HG03097 (cell line): Measurements from ENCODE around the gene TRRAP.

Experiments
- ATAC-seq: cut with Tn5 transposase; IDR thresholded peaks from one replicate; pipeline ENCODE4 v1.9.1; 2021; ENCODE audit not compliant: unreplicated experiment, low FRiP score

Gene TRRAP

DNA sequence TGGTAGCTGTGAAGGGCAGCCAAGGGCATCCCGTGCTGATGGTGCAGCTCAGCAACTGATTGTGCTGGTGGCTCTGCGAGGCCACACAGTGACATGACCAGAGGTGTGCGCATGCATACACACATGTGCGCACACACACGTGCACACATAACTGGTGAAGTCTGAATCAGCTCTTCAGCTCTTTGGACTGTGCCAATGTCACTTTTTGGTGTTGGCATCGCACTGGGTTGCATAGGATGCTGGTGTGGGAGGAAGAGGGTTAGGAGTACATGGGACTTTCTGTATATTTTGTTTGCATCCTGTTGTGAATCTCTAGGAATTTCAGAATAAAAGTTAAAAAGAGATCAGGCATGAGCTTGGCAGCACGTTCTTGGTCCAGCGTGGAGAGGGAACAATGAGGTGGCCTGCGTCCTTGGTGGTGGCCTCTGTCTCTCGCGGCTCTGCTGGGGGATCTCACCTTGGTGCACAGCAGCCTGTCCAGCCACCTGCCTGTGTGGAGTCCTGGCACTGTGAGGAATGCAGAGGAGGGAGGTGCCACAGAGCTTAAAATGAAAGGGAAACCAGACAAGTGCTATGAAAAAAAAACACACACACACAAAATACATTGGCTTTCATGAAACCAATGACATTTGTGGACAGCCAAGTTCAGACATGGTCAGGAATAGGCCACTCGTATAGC lies 124.0 kb downstream of the TRRAP start:
- ATAC-seq, result no peak

DNA sequence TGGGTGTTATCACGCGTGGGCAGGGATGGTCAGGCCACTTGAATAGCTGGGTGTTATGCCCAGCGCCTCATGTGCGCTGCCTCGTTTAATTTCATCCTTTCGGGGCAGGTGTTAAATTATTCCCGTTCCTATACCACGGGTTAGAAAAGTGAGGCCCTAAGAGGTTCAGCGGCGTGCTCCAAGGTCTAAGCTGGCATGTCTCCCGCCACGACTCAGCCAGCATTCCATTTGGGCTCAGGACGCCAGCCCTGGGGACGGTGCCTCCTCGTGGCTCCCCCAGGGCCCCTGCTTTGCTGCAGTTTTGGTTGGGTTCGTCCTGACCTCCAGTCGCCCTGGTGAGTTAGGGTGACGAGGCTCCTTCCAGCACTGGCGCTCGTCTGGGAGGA lies 124.5 kb downstream of the TRRAP start:
- no peak for ATAC-seq

DNA sequence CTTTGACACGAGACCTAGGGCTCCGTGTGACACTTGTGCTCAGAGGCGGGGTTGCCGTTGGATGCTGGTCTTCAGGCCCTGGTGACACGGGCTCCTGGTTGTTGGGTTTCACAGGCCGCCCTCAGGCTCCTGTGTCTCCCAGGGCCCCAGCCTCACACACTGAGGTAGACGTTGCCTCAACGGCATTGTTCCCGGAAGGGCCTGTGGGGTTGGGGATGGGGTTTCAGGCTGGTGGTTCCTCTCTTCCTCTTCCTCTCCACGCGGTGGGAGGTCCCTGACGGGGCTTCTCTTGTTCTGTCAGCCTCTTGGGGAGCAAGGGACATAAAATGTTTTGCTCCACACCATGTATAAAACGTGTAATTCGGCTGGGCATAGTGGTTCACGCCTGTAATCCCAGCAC lies 125.1 kb downstream of the TRRAP start:
- no peak for ATAC-seq

DNA sequence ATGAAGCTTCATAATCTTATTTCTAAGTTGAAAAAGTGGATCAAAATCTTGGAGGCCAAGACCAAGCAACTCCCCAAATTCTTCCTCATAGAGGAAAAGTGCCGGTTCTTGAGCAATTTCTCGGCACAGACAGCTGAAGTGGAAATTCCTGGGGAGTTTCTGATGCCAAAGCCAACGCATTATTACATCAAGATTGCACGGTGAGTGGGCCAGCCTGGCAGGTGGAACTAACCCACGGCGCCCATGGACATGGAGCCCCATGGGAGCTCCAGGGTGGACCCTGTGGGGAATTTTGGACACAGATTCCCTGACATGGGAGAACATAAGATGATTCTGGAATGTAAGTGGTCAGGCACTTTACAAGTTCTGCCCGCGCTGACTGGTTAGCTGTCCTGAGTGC lies 125.9 kb downstream of the TRRAP start:
- ATAC-seq, result no peak

DNA sequence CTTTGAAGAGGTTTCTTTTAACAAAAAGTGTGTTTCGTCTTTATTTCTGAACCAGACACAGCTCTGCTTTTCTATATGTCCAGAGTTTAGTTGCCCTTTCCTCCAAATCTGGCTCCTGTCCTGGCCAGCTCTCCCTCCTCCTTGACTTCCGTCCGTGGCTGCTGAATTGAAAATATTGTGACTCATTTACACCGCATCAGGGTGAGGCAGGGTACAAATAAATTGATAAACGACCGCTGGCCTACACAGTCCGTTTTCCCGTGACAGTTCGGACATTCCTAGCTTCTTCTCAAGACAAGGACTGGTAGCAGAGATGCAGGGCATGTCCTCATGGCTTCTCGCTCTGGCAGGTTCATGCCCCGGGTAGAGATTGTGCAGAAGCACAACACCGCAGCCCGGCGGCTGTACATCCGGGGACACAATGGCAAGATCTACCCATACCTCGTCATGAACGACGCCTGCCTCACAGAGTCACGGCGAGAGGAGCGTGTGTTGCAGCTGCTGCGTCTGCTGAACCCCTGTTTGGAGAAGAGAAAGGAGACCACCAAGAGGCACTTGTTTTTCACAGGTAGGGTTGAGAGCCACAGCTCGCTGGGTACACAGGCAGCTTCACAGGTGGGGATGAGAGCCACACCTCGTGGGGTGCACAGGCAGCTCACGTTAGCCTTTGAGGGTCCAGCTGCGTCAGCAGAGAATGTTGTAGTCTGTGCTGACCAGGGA lies 126.6 kb downstream of the TRRAP start:
- ATAC-seq, result no peak

DNA sequence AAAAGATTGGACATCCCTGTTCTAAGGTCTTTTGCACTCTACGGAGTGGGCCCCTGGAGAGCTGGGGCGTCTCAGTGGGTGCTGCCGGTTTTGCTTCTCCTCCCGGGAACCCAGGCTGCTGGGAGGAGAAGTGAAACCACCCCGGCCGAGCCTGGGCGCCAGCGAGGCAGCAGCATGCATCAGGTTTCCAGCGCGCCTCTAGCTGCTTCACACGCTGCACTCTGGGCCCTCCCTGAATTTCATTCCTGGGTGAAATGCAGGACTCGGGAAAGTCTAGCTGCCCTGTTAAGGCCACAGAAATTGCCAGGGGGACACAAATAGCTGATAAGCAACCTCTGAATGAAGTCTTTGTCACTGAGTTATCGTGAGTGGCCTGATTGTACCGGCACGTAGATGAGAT lies 127.4 kb downstream of the TRRAP start:
- ATAC-seq, result no peak

DNA sequence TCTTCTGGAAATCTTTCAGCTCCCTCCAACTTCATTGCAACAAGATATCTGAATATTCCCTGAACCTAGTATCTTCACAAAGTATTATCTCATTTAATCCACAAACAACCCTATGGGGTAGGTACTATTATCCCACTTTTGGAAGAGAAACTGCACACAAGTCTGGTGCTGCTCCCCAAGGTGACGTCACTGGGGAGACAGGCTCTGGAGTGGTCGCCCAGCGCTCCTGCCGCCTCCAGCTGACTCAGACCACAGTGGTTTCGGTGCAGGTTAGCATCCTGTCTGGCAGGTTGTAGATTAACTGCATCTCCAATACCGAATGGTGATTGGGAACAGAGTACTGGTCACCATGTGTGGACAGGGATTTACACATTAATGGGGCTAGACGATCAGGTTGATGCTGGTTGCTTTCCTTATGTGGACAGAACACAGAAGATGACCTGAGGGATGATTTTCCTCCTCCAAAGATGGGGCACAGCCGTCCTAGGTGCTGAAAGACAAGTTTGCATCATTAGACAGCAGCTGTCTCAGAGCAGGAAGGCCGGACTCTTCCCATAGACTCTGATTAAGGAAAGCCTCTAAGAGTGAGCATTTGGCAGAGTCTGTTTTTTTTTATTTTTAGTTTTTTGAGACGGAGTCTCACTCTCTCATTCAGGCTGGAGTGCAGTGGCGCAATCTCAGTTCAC lies 128.6 kb downstream of the TRRAP start:
- no peak for ATAC-seq

DNA sequence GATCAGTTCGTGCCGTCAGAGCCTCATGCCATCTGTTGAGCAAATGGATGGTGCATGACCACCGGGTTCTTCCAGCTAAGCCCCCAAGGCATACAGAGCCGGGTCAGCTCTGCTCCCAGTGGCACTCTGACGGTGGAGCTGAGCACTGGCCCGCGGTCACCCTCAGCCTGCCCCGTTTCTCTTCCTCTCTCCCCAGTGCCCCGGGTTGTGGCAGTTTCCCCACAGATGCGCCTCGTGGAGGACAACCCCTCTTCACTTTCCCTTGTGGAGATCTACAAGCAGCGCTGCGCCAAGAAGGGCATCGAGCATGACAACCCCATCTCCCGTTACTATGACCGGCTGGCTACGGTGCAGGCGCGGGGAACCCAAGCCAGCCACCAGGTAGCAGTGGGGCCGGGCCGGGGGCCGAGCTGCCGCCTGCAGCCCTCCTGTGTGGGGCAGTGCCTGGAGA lies 129.9 kb downstream of the TRRAP start:
- no peak for ATAC-seq

DNA sequence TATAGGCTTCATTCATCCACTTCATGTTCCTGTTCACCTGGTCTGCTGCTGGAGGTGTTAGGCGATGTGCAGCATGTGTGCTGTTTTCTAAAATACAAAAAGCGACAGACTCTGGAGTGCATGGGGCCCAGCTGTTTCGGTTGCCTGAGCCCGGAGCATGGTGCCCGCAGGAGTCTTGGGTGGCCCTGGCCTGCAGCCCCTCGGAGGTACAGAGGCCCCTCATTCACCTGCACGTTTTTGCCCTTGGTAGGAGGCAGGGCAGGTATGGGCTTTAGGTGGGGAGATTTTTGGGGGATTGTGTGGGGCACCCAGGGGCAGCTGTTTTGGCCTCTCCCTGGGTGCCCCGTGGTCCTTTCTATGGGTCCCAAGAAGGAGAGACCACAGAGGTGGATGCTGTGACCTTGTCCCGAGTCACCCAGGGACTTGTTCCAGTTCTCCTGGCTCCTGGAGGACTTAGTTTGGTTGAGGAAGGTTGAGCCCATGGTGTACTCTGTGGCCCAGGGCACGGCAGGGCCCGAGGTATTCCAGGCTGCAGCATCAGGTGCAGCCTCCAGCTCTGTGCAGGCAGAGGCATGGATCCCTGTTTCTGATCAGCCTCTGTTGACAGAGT lies 130.7 kb downstream of the TRRAP start:
- ATAC-seq, result no peak

DNA sequence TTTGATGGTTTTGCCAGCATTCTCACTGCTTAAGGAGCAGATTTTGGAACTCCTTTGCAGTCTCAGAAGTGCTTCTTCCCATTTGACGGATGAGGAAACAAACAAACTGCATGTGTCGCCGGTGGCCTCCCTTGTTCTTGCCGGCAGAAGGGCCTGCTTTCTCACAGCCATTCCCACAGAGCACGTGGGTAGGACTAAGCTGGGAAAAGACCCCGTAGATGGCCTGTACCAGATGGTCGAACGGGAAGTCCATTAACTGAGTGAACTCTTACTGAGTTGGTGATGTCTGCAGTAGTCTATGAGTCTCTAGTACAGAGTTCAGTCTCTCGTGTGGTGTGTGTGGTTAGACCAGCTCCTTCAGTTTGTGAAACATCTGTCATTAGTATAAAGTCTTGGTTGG lies 131.9 kb downstream of the TRRAP start:
- no peak for ATAC-seq

DNA sequence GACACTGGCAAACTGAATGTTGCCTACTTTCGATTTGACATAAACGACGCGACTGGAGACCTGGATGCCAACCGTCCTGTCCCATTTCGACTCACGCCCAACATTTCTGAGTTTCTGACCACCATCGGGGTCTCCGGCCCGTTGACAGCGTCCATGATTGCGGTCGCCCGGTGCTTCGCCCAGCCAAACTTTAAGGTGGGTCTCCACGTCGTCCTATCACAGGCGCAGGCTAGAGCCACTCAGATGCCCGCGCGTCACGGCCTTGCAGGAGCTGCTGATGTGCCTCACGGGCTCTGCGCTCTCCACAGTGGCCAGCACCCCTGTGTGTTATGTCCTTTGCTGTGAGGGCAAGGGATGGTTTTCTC lies 133.0 kb downstream of the TRRAP start:
- ATAC-seq, result no peak

DNA sequence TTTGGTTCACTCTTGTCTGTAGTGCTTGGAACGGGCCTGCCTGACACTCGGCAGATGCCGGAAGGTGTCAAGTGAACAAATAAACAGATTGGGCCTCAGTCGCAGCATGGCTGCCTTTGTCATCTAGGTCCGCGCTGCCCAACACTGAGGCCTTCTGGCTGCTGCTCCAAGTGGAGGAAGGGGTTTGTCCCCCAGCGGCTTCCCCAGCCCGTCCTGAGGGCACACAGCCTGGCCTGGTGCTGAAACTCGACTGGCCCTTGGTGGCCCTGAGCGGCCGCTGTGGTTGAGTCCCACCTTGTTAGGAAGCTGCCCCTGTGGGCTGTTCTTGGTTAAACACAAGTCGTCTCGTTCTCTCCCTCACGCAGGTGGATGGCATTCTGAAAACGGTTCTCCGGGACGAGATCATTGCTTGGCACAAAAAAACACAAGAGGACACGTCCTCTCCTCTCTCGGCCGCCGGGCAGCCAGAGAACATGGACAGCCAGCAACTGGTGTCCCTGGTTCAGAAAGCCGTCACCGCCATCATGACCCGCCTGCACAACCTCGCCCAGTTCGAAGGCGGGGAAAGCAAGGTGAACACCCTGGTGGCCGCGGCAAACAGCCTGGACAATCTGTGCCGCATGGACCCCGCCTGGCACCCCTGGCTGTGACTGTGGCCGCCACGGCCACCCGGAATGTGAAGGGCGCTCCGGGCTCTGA lies 133.5 kb downstream of the TRRAP start:
- ATAC-seq, result no peak

DNA sequence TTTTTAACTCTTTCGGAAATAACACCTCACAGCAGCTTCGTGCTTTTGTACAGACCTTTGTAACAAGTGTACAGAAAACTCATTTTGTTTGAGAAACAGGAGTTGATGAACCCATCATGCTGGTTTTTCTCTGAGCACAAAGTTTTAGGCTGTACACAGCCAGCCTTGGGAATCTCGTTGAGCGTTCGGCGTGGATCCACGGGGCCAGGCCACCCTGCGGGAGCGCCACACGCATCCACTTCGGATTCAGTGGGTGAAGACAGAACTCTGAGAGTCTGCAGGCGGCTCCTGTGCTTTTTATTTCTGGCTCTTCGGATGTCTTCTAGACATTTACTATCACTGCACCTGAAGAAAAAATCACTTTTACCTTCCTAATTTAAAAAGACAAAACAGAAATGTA lies 134.4 kb downstream of the TRRAP start:
- no peak for ATAC-seq

DNA sequence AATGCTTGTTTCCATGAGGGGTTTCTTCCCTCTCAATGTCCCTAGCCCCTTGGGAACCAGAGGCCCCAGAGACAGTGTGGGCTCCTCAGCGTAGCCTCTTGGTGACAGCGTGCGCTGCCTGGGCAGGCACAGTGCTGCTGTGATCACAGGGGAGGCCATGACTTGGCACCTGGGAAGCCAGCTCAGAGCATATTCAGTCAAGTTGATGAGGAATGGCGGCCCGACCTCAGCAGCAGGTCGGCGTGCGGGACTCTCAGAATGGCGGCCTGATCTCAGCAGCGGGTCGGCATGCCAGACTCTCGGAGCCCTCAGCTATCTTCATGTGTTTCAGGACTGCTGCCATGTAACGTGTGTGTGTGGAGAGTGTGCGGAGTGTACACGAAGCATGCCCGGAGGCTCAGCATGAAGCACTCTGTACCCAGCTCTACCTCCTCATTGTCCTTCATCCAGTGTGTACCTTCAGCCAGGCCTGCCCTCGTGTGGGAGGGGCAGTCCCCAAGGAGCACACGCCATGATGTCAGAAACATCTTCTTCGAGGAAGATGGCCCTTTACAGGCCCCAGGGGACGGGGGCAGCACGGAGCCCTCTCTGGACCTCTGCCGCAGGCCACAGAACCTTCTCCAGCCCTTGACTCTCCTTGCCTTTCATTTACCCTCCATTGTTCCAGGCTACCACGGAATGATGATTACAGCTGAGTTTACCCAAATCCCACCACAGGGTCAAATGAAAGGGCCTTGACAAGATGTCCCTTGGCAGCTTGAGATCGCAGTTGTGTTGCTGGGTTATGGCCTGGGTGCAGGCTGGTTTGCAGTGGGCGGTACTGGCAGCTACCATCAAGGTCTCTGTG lies 135.2 kb downstream of the TRRAP start:
- ATAC-seq, result no peak

DNA sequence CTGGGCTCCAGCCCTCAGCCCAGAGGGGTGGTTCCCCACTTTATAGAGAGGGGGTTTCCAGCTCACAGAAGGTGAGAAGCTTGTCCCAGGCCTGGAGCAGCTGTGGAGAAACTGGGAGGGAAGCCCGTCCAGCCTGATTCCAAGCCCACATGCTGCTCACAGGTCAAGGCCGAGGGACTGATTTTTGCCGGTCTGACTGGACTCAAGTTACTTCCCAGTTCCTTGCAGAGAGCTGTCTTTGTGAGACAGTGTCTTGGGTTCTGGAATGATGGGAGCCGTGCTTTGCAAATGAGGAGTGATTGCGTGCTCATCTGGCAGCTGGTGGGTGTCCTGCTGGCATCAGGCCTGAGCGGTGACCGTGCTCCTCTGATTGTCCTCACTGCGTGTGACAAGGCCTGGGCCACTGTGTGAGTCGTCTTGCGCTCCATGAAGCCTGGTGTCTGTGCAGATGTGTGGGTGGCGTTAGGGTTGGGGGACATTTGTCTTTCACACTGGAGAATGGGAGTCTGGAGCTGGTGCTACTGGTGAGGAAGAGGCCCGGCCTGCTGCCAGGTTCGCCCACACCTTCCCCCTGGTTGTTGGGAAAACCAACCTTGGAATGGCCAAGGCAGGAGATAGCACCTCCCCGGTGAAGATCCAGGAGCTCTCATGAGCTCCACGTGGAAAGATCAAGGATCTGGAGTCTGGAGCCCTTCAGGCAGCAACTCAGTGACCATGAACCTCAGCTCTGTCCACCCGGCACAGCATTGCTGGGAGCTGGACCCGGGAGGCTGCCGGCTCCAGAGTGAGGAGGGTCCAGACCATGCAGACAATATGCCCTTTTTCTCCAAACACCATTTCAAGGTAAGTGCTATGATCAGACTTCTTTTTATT lies 136.0 kb downstream of the TRRAP start:
- no peak for ATAC-seq

DNA sequence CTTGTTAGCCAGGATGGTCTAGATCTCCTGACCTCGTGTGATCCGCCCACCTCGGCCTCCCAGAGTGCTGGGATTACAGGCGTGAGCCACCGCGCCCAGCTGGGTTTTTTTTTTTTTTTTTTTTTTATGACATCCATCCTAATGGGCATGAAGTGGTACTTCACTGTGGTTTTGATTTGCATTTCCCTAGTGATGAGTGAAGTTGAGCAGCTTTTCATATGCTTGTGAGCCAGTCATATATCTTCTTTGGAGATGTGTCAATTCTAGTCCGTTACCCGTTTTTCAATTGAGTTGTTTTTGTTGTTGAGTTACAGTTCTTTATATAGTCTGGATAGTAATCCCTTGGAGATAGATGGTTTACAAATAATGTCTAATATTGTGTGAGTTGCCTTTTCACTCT lies 137.9 kb downstream of the TRRAP start:
- no peak for ATAC-seq

DNA sequence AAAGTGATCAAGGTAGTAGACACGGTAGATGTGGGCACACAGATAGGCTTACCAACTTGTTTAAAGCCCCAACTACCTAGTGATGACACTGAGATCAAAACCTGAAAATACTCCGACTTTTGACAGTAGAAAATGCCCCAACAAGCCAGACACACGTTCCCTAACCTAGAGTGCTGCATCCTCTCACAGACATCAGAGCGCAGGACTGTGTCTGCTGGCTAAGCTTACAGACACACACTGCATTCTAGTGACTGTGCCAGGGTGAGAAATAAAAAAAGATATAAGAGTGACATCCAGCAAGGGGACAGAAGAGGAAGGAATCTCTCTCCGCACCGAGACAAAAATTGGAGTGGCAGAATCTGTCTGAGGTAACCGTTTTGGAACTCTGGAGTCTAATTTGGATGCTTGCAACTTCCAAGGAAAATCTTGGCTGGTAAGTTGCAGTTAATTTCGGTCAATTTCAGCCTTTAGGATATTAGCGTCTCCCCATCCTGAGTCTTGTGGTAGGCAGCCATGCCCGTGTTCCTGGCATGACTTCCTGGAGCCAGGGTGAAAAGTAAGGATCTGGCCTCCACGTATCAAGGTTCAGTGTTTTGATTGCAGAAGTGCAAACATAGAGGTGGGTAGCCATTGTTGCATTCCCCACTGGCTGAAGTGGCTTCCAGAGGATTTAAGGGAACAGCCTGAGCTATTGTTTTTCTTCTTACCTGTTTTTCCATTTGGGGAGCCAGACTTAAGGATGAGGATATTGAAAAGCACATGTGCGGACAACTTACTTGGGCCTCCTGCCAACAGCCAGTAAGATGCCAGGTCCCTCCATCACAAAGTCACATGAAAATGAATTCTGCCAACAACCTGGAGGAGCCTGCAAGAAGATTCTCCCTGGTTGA lies 141.4 kb downstream of the TRRAP start:
- no peak for ATAC-seq

DNA sequence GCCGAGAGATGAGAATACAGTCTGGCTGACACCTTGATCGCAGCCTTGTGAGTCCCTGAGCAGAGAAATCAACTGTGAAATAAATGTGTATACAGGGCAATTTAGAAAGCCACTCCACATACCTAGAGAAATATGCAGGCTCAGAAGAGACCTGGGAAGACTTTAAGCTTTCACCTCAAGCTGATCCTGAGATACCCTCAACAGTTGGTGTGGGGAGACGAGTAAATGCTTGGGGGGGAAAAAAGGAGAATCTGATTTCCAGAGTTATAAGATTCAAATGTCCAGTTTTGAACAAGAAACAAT lies 142.0 kb downstream of the TRRAP start:
- ATAC-seq, result no peak
